Liver (tissue), 5 donors: ENCODE data around the gene CETN1. TPM values are rescaled to one million over a fixed set of nuclear protein-coding genes. Genes with fewer than 3 reads are reported as not detected.

Source experiments
- CTCF ChIP-seq: fragments of 150-350 bp; IDR thresholded peaks from 2 replicates; pipeline ENCODE4 v1.5.1; 2017; ENCODE audit warnings: improper control_type of control experiment, low read depth, low read length; ENCODE audit not compliant: missing input control
- polyA plus RNA-seq, 2 donors: library from polyadenylated mRNA; stranded (reverse) in 1 of 2; unstranded in 1 of 2; fragments of 200-250 nt in 1 of 2; fragments of >200 nt in 1 of 2; fragmentation: Nextera tagmentation in 1 of 2; extraction: Ambion mirVana in 1 of 2; gene quantifications; one replicate each; pipeline versions ENCODE4 v1.2.1 to v1.2.3, GENCODE V29; 2013 to 2015
- total RNA-seq, 2 donors: library from RNA; depleted of rRNA; stranded (reverse); fragments of >200 nt; gene quantifications; one replicate each; pipeline ENCODE4 v1.2.3, GENCODE V29; 2014
- donor health status: healthy.
- donor health status: healthy.
- donor health status: healthy.

CETN1 gene
- total and polyA plus RNA-seq, 4 donors: not detected

GRCh38 chr18:631560-631959 is 51.4 kb downstream of the CETN1 start (continued):
- no peak for TF ChIP-seq CTCF

Other genes with a start within 250 kb of the CETN1 start
- gene COLEC12, start 79.7 kb upstream of the CETN1 start, total RNA-seq: 1 to 10 TPM in 1 of 2 donors, under 1 TPM in 1; 0.33 to 1.6 TPM
- under 1 TPM; 0.03 to 0.22 TPM for gene COLEC12, start 79.7 kb upstream of the CETN1 start, polyA plus RNA-seq
- gene CLUL1, start 16.6 kb downstream of the CETN1 start, total RNA-seq: not detected
- under 1 TPM; 0.09 to 0.31 TPM for gene CLUL1, start 16.6 kb downstream of the CETN1 start, polyA plus RNA-seq
- gene TYMS, start 77.3 kb downstream of the CETN1 start, total RNA-seq: 10 to 100 TPM in 1 of 2 donors, under 1 TPM in 1; 0.25 to 77.4 TPM
- 1 to 10 TPM; 1.7 to 9.0 TPM for gene TYMS, start 77.3 kb downstream of the CETN1 start, polyA plus RNA-seq
- 10 to 100 TPM; 34.0 to 96.1 TPM for gene ENOSF1, start 132.2 kb downstream of the CETN1 start, total RNA-seq
- 10 to 100 TPM; 45.9 to 61.4 TPM for gene ENOSF1, start 132.2 kb downstream of the CETN1 start, polyA plus RNA-seq
- 10 to 100 TPM; 26.0 to 57.6 TPM for gene YES1, start 231.9 kb downstream of the CETN1 start, total RNA-seq
- 10 to 100 TPM; 12.5 to 17.9 TPM for gene YES1, start 231.9 kb downstream of the CETN1 start, polyA plus RNA-seq